ENCODE measurements around the gene ODC1.

- TF ChIP-seq CTCF (conservative IDR thresholded peaks at IDR 0.05): no peak
- no peak for TF ChIP-seq ZFX (IDR thresholded peaks at IDR 0.05)
Observed at GRCh38 chr2:10471955-10472354, 23.8 kb upstream of the ODC1 start.

Measured in C4-2B (cell line).